Testis (tissue), 2 donors: ENCODE data around the gene DBP.

Source experiments
- POLR2A ChIP-seq: fragments of 450-650 bp; IDR thresholded peaks from one replicate; pipeline ENCODE4 v1.6.1; 2017; ENCODE audit warnings: antibody characterized with exemption, mild to moderate bottlenecking, moderate library complexity
- TF ChIP-seq, protein P1 (sequence below), 3 experiments: fragments of 450-650 bp in 2 of 3; fragments of 200-600 bp in 1 of 3; sonication (generic) in 1 of 3; IDR thresholded peaks; one replicate each; pipeline ENCODE4 v1.5.1; 2016 to 2019; ENCODE audit warnings: antibody characterized with exemption in 3 of 3, mild to moderate bottlenecking in 2 of 3, moderate library complexity in 1 of 3

GRCh38 chr19:48661711-48662090 is 24.5 kb upstream of the DBP start:
- no peak for TF ChIP-seq POLR2A
- TF ChIP-seq, protein P1, sequence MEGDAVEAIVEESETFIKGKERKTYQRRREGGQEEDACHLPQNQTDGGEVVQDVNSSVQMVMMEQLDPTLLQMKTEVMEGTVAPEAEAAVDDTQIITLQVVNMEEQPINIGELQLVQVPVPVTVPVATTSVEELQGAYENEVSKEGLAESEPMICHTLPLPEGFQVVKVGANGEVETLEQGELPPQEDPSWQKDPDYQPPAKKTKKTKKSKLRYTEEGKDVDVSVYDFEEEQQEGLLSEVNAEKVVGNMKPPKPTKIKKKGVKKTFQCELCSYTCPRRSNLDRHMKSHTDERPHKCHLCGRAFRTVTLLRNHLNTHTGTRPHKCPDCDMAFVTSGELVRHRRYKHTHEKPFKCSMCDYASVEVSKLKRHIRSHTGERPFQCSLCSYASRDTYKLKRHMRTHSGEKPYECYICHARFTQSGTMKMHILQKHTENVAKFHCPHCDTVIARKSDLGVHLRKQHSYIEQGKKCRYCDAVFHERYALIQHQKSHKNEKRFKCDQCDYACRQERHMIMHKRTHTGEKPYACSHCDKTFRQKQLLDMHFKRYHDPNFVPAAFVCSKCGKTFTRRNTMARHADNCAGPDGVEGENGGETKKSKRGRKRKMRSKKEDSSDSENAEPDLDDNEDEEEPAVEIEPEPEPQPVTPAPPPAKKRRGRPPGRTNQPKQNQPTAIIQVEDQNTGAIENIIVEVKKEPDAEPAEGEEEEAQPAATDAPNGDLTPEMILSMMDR (IDR thresholded peaks at IDR 0.05), result no peak
